NCI-H526 (cell line): ENCODE measurements around the gene RNF44.
"Not testable (repeated sequence)": the region's sequence is repeated elsewhere in the genome, so short reads cannot be mapped to it uniquely, and the experiment has no call there.

Experiments
- DNase-seq, 2 experiments: peaks; one replicate each; lab custom pipeline; 2025; lab: John Stamatoyannopoulos, UW

Gene RNF44

DNA sequence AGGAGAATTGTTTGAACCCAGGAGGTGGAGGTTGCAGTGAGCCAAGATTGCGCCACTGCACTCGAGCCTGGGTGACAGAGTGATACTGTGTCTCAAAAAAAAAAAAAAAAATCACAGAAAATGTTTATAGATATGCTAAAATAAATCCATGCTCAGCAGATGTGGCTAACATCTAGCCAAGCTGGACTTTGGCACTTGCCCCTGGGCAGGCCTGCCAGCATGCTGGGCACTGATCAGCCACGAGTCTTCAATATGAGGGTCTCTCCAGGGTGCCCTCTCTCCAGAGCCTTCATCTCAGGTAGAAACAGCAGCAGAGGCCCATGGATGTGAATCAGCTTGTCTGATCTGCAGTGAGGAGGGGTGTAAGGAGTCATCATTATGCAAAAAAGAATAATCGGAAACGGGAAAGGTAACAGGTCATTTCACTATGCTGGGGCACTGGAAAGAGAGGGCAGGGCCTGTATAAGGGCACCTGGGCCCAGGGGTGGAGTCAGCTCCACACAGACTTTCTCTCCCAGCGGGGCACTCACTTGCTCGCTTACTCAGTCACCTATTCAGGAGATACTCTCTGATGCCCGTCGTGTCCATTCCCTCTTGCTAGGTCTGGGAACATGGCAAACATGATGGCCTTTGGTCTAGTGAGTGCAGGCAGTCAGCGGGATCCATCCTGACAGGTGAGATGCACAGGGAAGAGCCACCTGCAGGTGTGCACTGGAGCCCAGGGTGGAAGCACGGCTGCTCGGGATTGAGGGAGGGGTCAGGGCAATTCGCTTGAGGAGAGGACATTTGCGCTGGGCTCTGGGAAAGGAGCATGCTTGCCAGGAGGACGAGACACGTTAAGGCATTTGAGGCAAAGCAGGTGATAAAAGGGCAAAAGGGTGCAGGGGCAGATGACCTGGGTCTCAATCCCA lies 17.1 kb downstream of the RNF44 start:
- peak; percentile 21 to 56 for DNase-seq

- no peak for DNase-seq
Measured at GRCh38 chr5:176517053-176517661, 20.0 kb downstream of the RNF44 start.

GRCh38 chr5:176515396-176515795 lies 21.8 kb downstream of the RNF44 start:
- no peak for DNase-seq

- DNase-seq: no peak
Measured at GRCh38 chr5:176514244-176514950, 22.8 kb downstream of the RNF44 start.

- DNase-seq: no peak
Measured at GRCh38 chr5:176513788-176514187, 23.4 kb downstream of the RNF44 start.

GRCh38 chr5:176508603-176509002 lies 28.6 kb downstream of the RNF44 start:
- DNase-seq: no peak

DNA sequence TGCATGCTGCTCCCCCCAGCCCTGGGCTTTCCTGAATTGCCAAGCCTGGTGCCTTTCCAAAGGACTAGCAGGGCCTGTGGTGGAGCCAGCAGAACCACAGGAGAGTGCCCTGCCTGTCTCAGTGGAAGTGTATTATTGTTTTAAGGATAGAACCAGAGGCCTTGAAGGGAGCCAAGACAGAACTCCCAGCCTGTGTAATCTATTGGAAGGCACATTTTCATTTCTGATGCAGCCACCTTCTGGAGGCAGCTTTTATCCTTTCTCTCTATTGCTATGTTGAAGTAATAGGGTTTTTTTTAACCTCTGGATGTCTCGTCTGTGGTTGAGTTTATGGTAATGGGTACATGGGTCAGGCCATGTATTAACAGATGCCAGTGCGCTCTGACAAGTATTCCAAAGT lies 29.3 kb downstream of the RNF44 start:
- no peak for DNase-seq

DNA sequence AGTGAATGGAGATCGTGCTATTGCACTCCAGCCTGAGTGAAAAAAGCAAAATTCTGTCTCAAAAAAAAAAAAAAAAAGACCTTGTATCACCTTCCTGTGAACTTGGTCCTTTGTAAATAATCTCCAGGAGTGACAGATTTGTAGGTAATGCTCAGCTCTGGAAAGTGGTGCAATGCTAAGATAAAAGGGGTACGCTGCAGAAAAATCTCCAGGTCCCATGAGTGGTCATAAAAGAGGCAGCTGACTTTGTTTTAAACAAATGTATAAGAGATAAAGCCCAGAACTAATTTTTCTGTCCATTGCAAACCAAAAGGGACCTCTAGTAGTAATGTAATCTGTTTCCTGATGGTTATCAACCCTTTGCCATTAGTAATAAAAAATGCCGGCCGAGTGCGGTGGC lies 33.7 kb downstream of the RNF44 start:
- DNase-seq: no peak

DNA sequence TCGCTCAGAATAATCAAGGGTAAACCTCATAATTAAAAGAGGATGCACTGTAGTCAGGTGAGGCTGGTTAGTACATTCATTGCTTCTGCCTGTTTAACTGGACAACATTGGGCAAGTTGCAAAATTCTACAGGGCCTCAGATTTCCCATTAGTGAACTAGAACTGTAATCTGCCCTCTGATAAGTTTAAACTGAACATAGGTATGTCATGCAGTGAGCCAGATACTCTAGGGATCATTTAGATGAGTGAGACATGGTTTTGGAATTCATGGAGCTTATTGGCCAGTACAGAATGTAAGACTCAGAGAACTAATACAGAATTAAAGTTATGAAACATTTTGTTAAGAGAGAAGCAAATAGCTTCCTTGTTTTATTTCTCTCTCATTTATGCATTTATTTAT lies 35.9 kb downstream of the RNF44 start:
- no peak for DNase-seq

DNA sequence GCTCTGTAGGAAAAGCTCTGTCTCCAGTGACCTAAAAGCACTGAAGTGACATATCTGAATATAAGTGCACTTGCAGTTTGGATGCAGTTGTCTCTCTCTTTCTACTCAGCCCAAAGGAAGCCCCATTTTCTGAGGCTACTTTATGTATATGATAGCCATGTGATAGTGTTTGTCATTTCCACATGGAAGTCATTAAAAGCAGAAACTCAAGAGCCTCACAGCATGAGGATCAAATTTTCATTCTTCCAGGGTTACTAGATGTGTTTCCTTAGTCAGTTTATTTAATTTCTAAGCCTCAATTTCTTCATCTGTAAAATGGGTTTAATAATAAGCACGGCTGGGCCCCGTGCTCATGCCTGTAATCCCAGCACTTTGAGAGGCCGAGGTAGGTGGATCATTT lies 36.7 kb downstream of the RNF44 start:
- DNase-seq: no peak

DNA sequence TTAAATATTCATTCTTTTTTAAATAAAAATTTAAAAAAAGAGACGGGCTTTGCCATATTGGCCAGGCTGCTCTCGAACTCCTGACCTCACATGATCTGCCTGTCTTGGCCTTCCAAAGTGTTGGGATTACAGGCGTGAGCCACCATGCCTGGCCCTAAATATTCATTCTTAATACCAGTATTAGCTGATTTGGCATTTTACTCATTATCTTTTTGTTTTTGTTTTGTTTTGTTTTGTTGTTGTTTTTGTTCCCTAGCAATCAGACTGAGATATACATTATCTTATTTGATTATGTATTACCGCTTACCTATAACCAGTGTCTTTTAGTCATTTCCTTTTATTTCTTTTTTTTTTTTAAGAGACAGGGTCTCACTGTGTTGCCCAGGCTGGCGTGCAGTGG lies 37.9 kb downstream of the RNF44 start:
- DNase-seq: no peak

- no peak for DNase-seq
Measured at GRCh38 chr5:176497852-176498251, 39.4 kb downstream of the RNF44 start.

DNA sequence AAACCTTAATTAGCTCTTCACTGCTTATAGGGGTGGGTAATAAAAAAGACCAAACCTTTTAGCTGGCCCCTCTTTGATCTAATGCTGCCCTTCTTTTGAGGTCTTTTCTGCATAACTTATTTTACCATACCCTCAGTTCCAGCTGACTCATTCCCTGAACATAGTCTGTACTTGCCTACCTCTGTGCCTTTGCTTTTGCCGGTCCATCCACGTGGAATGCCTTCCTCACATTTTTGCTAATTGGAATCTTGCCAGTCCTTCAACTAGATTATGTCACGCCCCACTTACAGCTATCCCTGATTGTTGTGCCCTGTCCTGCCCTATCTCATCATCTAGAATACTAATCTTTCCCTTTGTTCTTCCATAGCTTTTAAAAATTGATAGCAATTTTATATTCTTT lies 44.8 kb downstream of the RNF44 start:
- DNase-seq: no peak

GRCh38 chr5:176491901-176492300 lies 45.3 kb downstream of the RNF44 start:
- DNase-seq: no peak

DNA sequence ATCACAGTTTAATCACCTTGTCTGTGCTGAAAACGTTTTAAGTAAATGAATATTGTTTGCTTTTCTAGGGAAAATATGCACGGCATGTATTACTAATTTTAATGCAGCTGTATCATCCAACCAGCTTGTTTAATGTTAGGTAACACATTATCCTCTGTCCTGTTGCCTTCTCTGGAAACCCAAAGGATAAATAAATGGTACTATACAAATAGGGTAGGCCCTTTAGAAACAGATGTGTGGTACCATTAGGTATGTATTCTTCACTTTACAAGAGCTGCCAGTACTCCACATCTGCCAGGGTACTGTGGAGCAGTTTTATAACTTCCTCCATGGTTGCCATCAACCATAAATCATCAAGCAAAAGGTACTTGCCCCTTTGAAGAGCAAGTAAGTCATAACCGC lies 46.1 kb downstream of the RNF44 start:
- DNase-seq: no peak

- no peak for DNase-seq
Measured at GRCh38 chr5:176490301-176490700, 46.9 kb downstream of the RNF44 start.

- no peak for DNase-seq
Measured at GRCh38 chr5:176489077-176489476, 48.1 kb downstream of the RNF44 start.

DNA sequence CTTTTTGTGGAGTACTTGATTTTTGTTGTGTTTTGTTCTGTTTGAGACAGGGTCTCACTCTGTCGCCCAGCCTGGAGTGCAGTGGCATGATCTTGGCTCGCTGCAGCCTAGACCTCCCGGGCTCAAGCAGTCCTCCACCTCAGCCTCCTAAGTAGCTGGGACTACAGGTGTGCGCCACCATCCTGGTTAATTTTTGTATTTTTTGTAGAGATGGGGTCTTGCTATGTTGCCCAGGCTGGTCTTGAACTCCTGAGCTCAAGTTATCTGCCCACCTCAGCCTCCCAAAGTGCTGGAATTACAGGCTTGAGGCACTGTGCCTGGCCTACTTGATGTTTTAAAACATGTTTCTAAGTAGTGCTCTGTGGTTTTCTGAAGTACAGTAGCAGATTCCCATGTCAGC lies 50.0 kb downstream of the RNF44 start:
- not testable (repeated sequence) for DNase-seq

GRCh38 chr5:176486189-176486757 lies 50.9 kb downstream of the RNF44 start:
- no peak for DNase-seq

DNA sequence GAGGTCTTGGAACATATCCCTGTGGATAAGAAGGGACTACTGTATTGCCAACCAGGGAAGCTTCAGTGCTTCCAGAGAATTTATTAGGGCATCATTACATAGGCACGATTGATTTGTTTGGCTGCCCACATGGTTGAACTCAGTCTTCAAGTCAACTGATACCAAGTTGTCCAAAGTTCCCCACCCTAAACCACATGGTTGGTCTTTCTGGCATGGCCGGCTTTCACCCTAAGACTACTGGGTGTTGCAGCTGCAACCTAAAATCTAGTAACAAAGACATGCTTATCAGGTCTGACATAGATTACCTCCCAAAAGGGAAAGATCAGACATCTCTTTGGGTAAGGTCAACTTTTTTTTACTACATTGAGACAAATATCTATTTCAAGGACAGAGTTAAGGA lies 52.0 kb downstream of the RNF44 start:
- no peak for DNase-seq

GRCh38 chr5:176481711-176482110 lies 55.5 kb downstream of the RNF44 start:
- DNase-seq: peak in 1 of 2 experiments; percentile 9
